ENCODE measurements around the gene ABCB9. TPM values are rescaled to one million over a fixed set of nuclear protein-coding genes. Genes with fewer than 3 reads are reported as not detected.

ABCB9 gene
- total RNA-seq, 1 donor from 2014 or later = 11.6 TPM

- Mint-ChIP-seq H3K4me3 (ENCODE audit: unreplicated experiment) (no peak overlapping the region), H3K9me3 (ENCODE audit: unreplicated experiment) (no peaks in the 10 kb centered on the region), H3K27me3 (ENCODE audit: low read depth, unreplicated experiment) (no peaks in the 10 kb centered on the region), H3K4me1 (ENCODE audit: low read depth, unreplicated experiment) (peaks cover 8% of the 10 kb centered on the region), H3K27ac (ENCODE audit: unreplicated experiment) (no peak overlapping the region), H3K36me3 (ENCODE audit: low read depth, unreplicated experiment) (no peaks in the 10 kb centered on the region)
- Histone ChIP-seq H3K4me3 (ENCODE audit: insufficient read depth, low read depth, low read length) (no peak overlapping the region), H3K27ac (ENCODE audit: low read depth, low read length) (no peak overlapping the region), H3K4me2 (ENCODE audit: low read length) (no peak overlapping the region), H2AFZ (ENCODE audit: low read depth, low read length) (no peak overlapping the region), H3K27me3 (ENCODE audit: insufficient read depth, low read length) (no peaks in the 10 kb centered on the region), H3K9me3 (ENCODE audit: insufficient read depth, low read depth, low read length) (no peaks in the 10 kb centered on the region), H3K36me3 (ENCODE audit: insufficient read depth, low read length) (no peaks in the 10 kb centered on the region), H3K79me2 (ENCODE audit: insufficient read depth, low read length) (no peaks in the 10 kb centered on the region), H3K9ac (ENCODE audit: low read length) (no peak overlapping the region), H3K4me1 (ENCODE audit: insufficient read depth, low read length) (peaks cover 7% of the 10 kb centered on the region), H4K20me1 (ENCODE audit: insufficient read depth, low read length) (peaks cover 21% of the 10 kb centered on the region)
- DNase-seq (ENCODE audit: low read depth) = no peak
- FAIRE-seq = no peak
- TF ChIP-seq CTCF (IDR thresholded peaks at IDR 0.05; ENCODE audit: insufficient read depth, low read depth, low read length) = no peak
- TF ChIP-seq EZH2 (IDR thresholded peaks at IDR 0.05; ENCODE audit: insufficient read depth, low read length) = no peak
Measured at GRCh38 chr12:122956035-122956434, 10.2 kb downstream of the ABCB9 start.

GRCh38 chr12:122955156-122955555, 11.1 kb downstream of the ABCB9 start:
- no peak overlapping the region for H2AFZ ChIP-seq (ENCODE audit: low read depth, low read length)
- peaks cover 7% of the 10 kb centered on the region for H3K4me1 ChIP-seq (ENCODE audit: insufficient read depth, low read length)
- FAIRE-seq = no peak
- no peaks in the 10 kb centered on the region for H3K36me3 ChIP-seq (ENCODE audit: insufficient read depth, low read length)
- H3K9me3 Mint-ChIP-seq (ENCODE audit: unreplicated experiment) = no peaks in the 10 kb centered on the region
- no peaks in the 10 kb centered on the region for H3K79me2 ChIP-seq (ENCODE audit: insufficient read depth, low read length)
- no peak overlapping the region for H3K27ac Mint-ChIP-seq (ENCODE audit: unreplicated experiment)
- H3K4me3 Mint-ChIP-seq (ENCODE audit: unreplicated experiment) = no peak overlapping the region
- H3K27ac ChIP-seq (ENCODE audit: low read depth, low read length) = no peak overlapping the region
- no peak for DNase-seq (ENCODE audit: low read depth)
- no peaks in the 10 kb centered on the region for H3K27me3 Mint-ChIP-seq (ENCODE audit: low read depth, unreplicated experiment)
- no peak overlapping the region for H3K9ac ChIP-seq (ENCODE audit: low read length)
- no peaks in the 10 kb centered on the region for H3K9me3 ChIP-seq (ENCODE audit: insufficient read depth, low read depth, low read length)
- H3K4me1 Mint-ChIP-seq (ENCODE audit: low read depth, unreplicated experiment) = peaks cover 8% of the 10 kb centered on the region
- H3K36me3 Mint-ChIP-seq (ENCODE audit: low read depth, unreplicated experiment) = no peaks in the 10 kb centered on the region
- no peaks in the 10 kb centered on the region for H3K27me3 ChIP-seq (ENCODE audit: insufficient read depth, low read length)
- peaks cover 21% of the 10 kb centered on the region for H4K20me1 ChIP-seq (ENCODE audit: insufficient read depth, low read length)
- no peak overlapping the region for H3K4me2 ChIP-seq (ENCODE audit: low read length)
- H3K4me3 ChIP-seq (ENCODE audit: insufficient read depth, low read depth, low read length) = no peak overlapping the region
- TF ChIP-seq CTCF (IDR thresholded peaks at IDR 0.05; ENCODE audit: insufficient read depth, low read depth, low read length) (no peak), EZH2 (IDR thresholded peaks at IDR 0.05; ENCODE audit: insufficient read depth, low read length) (no peak)

GRCh38 chr12:122951979-122952892, 14.0 kb downstream of the ABCB9 start:
- H3K27me3 ChIP-seq (ENCODE audit: insufficient read depth, low read length) = no peaks in the 10 kb centered on the region
- H3K36me3 ChIP-seq (ENCODE audit: insufficient read depth, low read length) = no peaks in the 10 kb centered on the region
- no peak for FAIRE-seq
- DNase-seq (ENCODE audit: low read depth) = peak; percentile 33
- H3K36me3 Mint-ChIP-seq (ENCODE audit: low read depth, unreplicated experiment) = no peaks in the 10 kb centered on the region
- TF ChIP-seq EZH2 (IDR thresholded peaks at IDR 0.05; ENCODE audit: insufficient read depth, low read length) = no peak
- peak; percentile 78 for TF ChIP-seq CTCF (IDR thresholded peaks at IDR 0.05; ENCODE audit: insufficient read depth, low read depth, low read length)
- H3K9ac ChIP-seq (ENCODE audit: low read length) = no peak overlapping the region
- H3K4me1 Mint-ChIP-seq (ENCODE audit: low read depth, unreplicated experiment) = peaks cover 13% of the 10 kb centered on the region
- no peaks in the 10 kb centered on the region for H3K9me3 Mint-ChIP-seq (ENCODE audit: unreplicated experiment)
- no peaks in the 10 kb centered on the region for H3K9me3 ChIP-seq (ENCODE audit: insufficient read depth, low read depth, low read length)
- H3K4me3 ChIP-seq (ENCODE audit: insufficient read depth, low read depth, low read length) = no peak overlapping the region
- no peak overlapping the region for H3K4me3 Mint-ChIP-seq (ENCODE audit: unreplicated experiment)
- peaks cover 21% of the 10 kb centered on the region for H4K20me1 ChIP-seq (ENCODE audit: insufficient read depth, low read length)
- no peak overlapping the region for H3K27ac Mint-ChIP-seq (ENCODE audit: unreplicated experiment)
- no peak overlapping the region for H2AFZ ChIP-seq (ENCODE audit: low read depth, low read length)
- no peaks in the 10 kb centered on the region for H3K79me2 ChIP-seq (ENCODE audit: insufficient read depth, low read length)
- H3K4me1 ChIP-seq (ENCODE audit: insufficient read depth, low read length) = peaks cover 12% of the 10 kb centered on the region
- H3K27ac ChIP-seq (ENCODE audit: low read depth, low read length) = no peak overlapping the region
- no peaks in the 10 kb centered on the region for H3K27me3 Mint-ChIP-seq (ENCODE audit: low read depth, unreplicated experiment)
- no peak overlapping the region for H3K4me2 ChIP-seq (ENCODE audit: low read length)
